HG03575 (cell line): ENCODE measurements around the gene MAGEB4.

ENCODE experiments used
- ATAC-seq: cut with Tn5 transposase; IDR thresholded peaks from one replicate; pipeline ENCODE4 v1.9.1; 2021; ENCODE audit not compliant: unreplicated experiment, insufficient number of reproducible peaks, low FRiP score; ENCODE audit errors: extremely low read depth

Gene MAGEB4

GRCh38 chrX:30278365-30278764 lies 36.6 kb downstream of the MAGEB4 start:
- ATAC-seq, result no peak

GRCh38 chrX:30280428-30280827 lies 38.6 kb downstream of the MAGEB4 start:
- ATAC-seq, result no peak

- ATAC-seq, result no peak
These were observed 40.7 kb downstream of the MAGEB4 start for GRCh38 chrX:30282527-30282926.

GRCh38 chrX:30283456-30284200 lies 41.8 kb downstream of the MAGEB4 start:
- ATAC-seq, result no peak
